HTR-8/SVneo (cell line): ENCODE results near the gene UST.
"Not testable (repeated sequence)": the region's sequence is repeated elsewhere in the genome, so short reads cannot be mapped to it uniquely, and the experiment has no call there.

Experiments
- DNase-seq: peaks from one replicate; pipeline ENCODE4 v3.0.0; 2011; ENCODE audit warnings: low spot score, mixed read lengths; ENCODE audit not compliant: insufficient read length
- FAIRE-seq: peaks from 2 replicates; lab custom pipeline; 2011; peaks lifted over from hg19 to GRCh38; lab: Jason Lieb, UNC

Gene UST

GRCh38 chr6:148764259-148765020, 17.6 kb downstream of the UST start:
- FAIRE-seq, DNase-seq: not testable (repeated sequence)

DNA sequence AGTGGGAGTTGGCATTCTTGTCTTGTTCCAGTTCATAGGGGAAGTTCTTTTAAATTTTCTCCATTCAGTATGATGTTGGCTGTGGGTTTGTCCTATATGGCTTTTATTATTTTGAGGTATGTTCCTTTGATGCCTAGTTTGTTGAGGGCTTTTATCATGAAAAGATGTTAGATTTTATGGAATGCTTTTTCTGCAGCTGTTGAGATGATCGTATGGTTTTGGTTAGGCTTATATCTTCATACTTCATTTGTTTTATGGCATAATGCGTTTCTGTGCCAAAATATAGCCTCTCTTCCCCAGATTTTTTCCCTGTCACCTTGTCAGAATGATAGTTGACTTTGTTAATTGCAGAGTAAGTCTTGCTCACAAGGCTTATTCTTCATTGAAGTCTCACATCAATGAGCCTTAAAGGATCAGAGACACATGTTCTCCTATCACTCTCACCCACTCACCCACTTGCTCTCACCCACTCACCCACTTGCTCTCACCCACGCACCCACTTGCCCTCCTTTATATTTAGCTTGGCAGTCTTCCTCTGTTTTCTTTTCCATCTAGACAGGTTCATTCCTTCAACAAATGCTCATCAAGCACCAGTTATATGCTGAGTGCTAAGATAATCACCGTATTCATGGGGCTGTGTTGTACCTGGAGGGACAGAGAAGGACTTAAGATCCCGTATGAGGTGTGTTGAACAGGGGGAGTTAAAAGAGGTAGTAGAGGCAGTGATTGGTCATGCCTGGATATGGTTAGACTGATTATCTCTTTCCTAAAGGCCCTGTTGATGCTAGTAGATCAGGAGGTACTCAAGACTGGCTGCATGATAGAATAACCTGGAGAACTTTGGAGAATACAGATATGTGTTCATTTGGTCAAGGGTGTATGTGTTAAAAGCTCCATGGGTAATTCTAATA, 19.3 kb downstream of the UST start:
- no peak for FAIRE-seq

GRCh38 chr6:148768646-148769270, 21.9 kb downstream of the UST start:
- FAIRE-seq (no peak), DNase-seq (no peak)

More for the DNA sequence above, 19.3 kb downstream of the UST start:
- DNase-seq, result no peak

- DNase-seq (no peak), FAIRE-seq (no peak)
Measured at GRCh38 chr6:148769304-148769968, 22.6 kb downstream of the UST start.

DNA sequence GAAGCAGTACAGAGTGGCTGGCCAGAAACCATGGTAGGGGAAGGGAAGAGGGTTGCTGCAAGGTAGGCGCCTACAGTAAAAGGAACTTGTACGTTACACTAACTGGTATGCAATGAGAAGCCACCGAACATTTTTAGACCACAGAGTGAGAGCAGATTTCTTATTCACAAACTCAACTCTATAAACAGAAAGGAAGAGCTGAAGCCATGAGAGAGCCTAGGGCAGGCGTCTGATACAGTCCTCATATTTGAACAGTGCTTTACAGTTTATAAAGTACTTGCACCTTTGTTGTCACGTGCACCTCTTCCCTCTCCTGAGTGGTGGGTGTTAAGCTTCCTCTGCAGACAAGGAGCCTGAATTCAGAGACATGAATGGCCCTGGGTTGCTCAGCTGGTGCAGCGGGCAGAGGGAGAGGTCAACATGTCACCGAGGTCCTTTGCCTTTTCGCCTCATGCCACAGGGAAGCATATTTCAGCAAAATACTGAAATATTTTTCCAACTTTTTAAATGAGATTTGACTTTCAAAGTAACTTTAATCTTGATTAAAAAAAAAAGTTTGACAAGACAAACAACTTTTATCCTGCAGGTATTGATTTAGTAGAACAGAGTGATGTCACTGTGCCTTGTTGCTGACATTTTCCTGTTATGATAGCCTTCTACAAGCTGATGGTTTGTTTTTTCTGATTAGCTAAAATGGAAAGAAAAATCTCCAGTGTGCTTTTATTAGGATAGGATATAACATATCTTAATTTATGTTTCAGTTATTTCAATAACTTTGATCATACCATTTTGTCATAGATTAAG, 23.8 kb downstream of the UST start:
- DNase-seq (no peak), FAIRE-seq (no peak)

- no peak for FAIRE-seq
Measured at GRCh38 chr6:148771212-148771601, 24.4 kb downstream of the UST start.

DNA sequence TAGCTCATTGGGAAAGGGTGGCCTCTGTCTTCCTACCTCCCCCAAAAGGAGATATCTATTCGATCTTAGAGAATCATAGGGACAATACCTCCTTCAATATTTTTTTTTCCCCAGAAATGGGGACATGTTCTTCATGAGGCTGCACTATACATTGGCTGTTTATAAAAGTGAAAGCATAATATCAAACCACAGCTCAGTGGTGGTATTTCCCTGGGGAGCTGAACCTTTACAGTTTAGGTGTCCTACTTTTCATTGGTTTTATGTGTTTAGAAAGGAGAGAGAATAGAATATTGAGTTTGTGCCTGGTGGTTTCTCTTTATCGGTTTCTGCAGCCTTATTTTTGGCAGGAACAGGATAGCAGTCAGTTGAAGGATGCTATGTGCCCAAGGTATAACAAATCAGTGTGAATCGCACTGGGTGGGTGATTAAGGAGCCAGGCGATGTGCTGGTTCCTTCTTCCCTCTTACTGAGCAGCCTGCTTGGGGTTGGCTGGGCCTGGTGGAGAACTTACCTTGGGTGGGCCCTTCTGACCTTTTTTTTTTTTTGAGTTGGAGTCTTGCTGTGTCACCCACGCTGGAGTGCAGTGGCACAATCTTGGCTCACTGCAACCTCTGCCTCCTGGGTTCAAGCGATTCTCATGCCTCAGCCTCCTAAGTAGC, 25.2 kb downstream of the UST start:
- DNase-seq, result no peak
- no peak for FAIRE-seq

More at GRCh38 chr6:148771212-148771601, 24.4 kb downstream of the UST start:
- no peak for DNase-seq

- FAIRE-seq, result no peak
- DNase-seq, result no peak
Measured at GRCh38 chr6:148775161-148775560, 28.3 kb downstream of the UST start.

DNA sequence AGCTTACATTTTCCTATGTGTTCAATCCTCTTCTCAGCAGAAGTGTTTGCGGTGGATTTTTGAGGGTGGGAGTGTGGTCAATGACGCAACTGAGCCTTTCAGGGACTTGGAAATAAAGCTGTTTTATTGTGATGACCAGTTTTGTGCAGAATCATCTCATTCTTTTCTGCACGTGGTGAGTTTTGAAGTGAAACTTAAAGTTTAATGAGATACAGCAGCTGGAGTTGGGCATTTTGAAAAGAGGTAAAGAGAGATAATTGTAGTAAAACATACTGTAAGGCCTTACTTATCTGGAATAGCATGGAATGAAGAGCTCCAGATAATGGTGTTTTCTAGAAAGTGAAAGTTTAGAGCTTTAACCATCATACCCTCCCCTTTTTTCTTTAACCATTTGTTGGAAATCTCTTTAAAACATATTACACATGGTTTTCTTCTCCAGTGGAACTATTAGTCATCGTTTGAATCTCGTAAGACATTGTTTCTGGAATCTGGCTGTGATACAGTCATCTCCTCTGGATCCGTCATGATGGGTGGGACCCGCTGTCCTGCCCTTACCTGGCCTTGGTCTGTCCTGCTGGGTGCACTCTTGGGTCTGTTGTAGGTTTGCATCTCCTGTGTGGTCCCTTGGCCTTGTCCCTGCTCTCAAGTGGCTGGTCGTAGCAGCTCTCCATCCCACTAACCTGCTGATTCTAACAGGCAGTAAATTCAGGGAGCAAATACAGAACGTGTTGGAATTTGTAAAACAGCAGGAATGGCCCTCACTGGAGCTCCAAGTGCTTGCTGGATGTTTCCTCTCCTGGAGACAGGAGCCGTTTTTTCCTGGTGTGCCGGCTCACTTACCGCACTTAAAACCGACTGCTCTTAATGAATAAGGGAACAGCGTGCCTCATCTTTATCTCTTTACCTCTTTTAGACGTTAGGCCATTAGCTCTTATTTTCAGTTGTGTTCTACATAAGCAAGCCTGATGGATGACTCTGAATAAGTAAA, 29.8 kb downstream of the UST start:
- FAIRE-seq, result no peak
- no peak for DNase-seq

DNA sequence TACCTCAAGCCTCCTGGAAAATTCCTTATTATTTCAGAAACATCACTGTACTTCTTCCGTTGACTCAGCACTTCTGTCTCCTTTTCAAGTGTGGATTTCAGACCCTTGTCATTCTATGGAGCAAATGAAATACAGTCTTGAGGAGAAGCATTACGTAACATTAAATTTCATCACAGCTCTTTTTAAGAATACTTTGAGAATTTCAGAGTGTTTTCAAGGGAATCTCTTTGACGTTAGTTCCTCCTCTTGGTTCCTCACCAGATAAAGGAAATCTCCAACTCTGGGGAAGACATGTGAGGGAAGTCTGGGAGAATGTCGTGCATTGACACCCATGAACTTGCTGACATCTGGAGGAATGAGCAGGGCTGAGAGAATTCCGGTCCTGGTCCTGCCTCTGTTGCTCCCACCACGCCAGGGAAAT, 32.3 kb downstream of the UST start:
- FAIRE-seq (no peak), DNase-seq (no peak)

DNA sequence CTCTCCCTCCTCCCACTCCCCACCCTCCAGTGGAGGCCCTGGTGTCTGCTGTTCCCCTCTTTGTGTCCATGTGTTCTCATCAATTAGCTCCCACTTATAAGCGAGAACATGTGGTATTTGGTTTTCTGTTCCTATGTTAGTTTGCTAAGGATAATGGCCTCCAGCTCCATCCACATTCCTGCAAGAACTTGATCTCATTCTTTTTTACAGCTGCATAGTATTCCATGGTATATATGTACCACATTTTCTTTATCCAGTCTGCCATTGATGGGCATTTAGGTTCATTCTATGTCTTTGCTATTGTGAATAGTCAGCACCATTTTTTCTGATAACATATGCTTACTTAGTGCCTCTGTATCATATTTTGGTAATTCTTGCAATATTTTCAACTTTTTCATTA, 33.6 kb downstream of the UST start:
- FAIRE-seq, DNase-seq: not testable (repeated sequence)

DNA sequence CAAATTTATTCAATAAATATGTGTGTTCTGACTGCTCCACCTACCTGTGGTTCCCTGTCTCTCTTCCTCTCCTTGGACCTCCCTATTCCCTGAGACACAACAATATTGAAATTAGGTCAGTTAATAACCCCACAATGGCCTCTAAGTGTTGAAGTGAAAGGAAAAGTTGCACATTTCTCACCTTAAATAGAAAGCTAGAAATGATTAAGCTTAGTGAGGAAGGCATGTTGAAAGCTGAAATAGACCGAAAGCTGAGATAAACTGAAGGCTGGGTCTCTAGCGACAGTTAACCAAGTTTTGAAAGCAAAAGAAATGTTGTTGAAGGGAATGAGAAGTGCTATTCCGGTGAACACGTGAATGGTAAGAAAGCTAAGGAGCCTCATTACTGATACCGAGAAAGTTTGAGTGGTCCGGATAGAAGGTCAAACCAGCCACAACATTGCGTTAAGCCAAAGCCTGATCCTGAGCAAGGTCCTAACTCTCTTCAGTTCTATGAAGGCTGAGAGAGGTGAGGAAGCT, 34.1 kb downstream of the UST start:
- no peak for FAIRE-seq
- no peak for DNase-seq

DNA sequence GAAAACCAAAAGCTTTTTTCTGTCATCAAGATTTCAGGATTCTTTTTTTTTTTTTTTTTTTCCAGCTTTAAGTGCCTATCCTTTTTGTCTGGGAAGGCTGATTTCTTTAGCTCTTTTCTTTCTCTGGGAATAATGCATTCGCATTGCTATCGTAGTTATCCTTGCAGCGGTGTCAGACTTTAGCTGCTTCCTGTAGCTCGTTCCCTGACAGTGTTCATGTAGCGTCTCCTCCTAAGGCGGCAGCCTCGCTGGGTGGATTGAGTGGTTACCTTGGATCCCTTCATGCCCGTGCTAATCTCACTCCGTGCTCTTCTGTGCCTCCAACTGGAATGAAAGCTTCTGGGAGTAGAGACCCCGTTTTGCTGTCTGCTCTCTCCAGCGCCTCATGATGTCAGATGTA, 43.1 kb downstream of the UST start:
- FAIRE-seq (no peak), DNase-seq (no peak)

DNA sequence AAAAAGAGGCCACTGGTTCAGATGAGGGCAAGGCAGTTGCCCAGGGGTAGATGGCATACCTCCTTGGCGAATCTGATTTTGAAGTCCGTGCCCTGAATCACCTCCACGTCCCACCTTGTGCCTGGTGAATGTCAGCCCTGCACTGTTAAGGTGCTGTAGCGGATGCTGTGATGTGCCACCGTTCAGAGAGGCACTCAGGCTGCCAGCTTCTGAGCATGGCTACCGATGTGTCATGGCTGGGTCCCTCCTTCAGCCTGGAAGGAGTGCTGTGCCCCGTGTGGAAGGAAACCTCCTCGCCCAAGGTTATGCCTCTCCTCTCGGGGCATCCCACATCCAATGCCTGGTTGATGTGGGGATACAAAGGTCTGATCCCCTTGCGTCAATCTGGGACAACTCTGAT, 43.6 kb downstream of the UST start:
- DNase-seq (no peak), FAIRE-seq (no peak)

GRCh38 chr6:148790817-148791216, 44.0 kb downstream of the UST start:
- FAIRE-seq (no peak), DNase-seq (no peak)

- FAIRE-seq (no peak), DNase-seq (no peak)
Measured at GRCh38 chr6:148791372-148791771, 44.5 kb downstream of the UST start.

DNA sequence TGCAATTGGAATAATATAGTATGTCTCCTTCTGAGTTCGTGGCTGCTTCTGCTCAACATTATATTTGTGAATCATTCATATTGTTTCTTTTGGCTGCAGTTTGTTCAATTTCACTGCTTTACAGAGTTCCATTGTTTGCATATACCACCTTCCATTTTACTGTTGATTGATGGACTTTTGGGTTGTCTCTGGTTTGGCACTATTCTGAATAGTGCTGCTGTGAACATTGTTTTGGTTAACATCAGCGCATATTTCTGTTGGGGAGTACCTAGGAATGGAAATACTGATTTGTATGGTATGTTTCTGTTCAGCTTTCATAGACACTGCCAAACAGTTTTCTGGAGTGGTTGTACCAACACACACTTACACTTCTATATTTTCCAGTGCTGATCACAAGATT, 46.9 kb downstream of the UST start:
- DNase-seq, result no peak
- FAIRE-seq, result no peak

GRCh38 chr6:148794797-148795196, 48.0 kb downstream of the UST start:
- no peak for FAIRE-seq
- DNase-seq, result no peak
